ENCODE measurements around the gene COL23A1. TPM values are rescaled to one million over a fixed set of nuclear protein-coding genes. Genes with fewer than 3 reads are reported as not detected.

COL23A1 gene
- total and polyA plus RNA-seq, 2 of the 13 experiments (the other 11 are each of a cell fraction or from before 2014, with no cell fraction given) = not detected

DNA sequence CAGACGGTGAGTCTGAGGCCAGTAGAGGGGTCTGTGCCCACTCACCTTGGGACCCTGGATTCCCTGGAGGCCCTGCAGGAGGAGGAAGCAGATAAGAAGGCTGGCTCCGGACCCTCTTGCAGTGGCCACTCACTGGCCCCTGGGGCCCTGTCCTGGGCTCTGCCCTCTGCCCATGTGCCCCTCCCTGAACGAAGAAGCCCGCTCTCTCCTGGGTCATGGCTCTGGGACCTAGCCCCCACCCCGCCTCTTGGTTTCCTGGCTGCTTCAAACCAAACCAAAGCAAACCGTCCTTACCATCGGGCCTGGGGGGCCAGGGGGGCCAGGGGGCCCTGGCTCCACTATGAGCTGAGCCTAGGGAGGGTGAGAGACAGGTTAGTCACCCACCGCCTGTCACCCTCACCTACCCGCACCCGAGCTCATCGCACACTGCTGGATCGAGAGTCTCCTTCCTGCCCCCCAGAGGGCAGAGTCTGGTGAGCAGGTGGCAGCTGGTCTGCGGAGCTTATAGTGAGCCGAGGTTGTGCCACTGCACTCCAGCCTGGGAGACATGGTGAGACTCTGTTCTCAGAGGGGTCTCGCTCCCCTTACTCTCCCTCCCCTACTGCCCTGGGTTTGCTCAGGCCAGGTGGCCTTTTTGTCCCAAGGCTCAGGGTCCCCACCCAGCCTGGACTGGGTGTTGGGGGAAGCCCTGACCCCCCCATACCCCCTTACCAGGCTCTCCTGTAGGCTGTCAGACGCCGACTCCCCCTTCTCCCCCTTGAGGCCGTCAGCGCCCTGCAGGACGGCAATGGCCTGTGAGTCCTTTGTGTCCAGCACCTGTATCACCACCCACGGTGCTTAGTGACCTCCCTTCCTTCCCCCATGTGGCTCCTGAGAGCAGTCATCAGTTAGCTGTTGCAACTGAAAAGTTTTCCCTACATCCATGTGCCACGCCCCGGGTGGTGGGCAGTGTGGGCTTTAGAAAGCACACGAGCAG is 342.4 kb downstream of the COL23A1 start:
- Histone ChIP-seq H2AFZ (ENCODE audit: low read length) (no peak overlapping the region), H3K27me3 (ENCODE audit: control insufficient read depth in 1 of 2, insufficient read depth in 2 of 2, low read length in 2 of 2) (peaks cover 1 to 37% of the 10 kb centered on the region in 2 experiments; a peak in 3 of 5 replicates), H3K36me3 (replicated peaks in 1 of 2; ENCODE audit: control insufficient read depth in 1 of 2, insufficient read depth in 2 of 2, low read length in 2 of 2) (no peaks in the 10 kb centered on the region), H3K4me2 (ENCODE audit: low read depth, low read length) (no peak overlapping the region), H3K4me1 (ENCODE audit: insufficient read depth, low read length) (no peaks in the 10 kb centered on the region), H3K9ac (ENCODE audit: insufficient read depth, low read depth, low read length) (no peak overlapping the region), H3K27ac (ENCODE audit: extremely low read length, insufficient read depth, low read length) (no peak overlapping the region), H4K20me1 (ENCODE audit: insufficient read depth, low read length) (no peaks in the 10 kb centered on the region), H3K4me3 (replicated peaks in 1 of 3; ENCODE audit: insufficient read depth in 1 of 3, low read depth in 2 of 3, low read length in 3 of 3) (no peak overlapping the region), H3K79me2 (ENCODE audit: insufficient read depth, low read length) (no peaks in the 10 kb centered on the region), H3K9me3 (ENCODE audit: low read length) (no peaks in the 10 kb centered on the region)
- WGBS (ENCODE audit: low lambda C conversion rate) = 63% methylated on average over 10 of the region's 24 CpGs
- no TSS peak for BruUV-seq (replicated peaks)
- ATAC-seq = peak; percentile 34; the same call in 2 of the 3 replicates
- TF ChIP-seq, protein P1, sequence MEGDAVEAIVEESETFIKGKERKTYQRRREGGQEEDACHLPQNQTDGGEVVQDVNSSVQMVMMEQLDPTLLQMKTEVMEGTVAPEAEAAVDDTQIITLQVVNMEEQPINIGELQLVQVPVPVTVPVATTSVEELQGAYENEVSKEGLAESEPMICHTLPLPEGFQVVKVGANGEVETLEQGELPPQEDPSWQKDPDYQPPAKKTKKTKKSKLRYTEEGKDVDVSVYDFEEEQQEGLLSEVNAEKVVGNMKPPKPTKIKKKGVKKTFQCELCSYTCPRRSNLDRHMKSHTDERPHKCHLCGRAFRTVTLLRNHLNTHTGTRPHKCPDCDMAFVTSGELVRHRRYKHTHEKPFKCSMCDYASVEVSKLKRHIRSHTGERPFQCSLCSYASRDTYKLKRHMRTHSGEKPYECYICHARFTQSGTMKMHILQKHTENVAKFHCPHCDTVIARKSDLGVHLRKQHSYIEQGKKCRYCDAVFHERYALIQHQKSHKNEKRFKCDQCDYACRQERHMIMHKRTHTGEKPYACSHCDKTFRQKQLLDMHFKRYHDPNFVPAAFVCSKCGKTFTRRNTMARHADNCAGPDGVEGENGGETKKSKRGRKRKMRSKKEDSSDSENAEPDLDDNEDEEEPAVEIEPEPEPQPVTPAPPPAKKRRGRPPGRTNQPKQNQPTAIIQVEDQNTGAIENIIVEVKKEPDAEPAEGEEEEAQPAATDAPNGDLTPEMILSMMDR (CRISPR knock-in tag; IDR thresholded peaks at IDR 0.05) = peak; percentile 9; the same call in 1 of the 2 replicates
- TF ChIP-seq ZNF17 (CRISPR knock-in tag; IDR thresholded peaks at IDR 0.05) = no peak
- in situ Hi-C loops (cut with HindIII; ENCODE audit: extremely low pct_ligation_motif_present, low pct_unique_long_range_greater_than_20kb) = no loop called here
- intact Hi-C loops (cut with micrococcal nuclease; ENCODE audit: unreplicated experiment) = no loop called here
- no peak for DNase-seq (ENCODE audit: low spot score)
- FAIRE-seq = no peak
- ChIA-PET POLR2A (no interaction called here), CTCF (ENCODE audit: low intra/inter-chr PET ratio, low total read pairs) (no interaction called here)

DNA sequence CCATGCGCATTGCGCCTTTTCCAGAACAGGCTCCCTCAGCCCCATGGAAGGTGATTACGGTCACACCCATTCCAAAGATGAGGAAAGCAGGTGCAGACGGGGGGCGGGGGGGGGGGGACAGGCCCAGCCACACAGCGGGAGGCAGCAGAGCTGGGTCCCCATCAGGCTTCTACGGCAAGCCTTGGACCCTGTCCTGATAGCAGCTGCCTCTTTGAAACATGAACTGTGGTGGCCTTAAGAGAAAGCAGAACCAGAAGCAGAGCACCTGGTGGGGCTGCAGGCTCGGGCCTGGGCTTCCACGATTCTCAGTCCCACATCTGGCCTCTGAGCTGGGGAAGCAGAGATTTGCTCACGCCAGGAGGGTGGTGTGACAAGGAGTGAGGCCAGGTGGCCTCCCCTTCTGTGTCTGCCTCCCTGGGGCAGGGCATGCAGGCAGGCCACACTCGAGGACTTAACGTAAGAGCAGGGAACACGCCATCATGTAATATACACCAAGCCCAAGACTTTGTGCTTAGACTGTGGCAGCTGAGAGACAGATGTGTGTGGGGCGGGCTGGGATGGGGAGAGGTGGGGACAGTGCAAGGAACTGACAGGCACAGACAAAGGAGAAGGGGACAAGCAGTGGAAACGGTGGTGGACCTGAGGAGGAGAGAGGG is 343.4 kb downstream of the COL23A1 start:
- POLR2A ChIA-PET = no interaction called here
- no peaks in the 10 kb centered on the region for H3K9me3 ChIP-seq (ENCODE audit: low read length)
- H3K79me2 ChIP-seq (ENCODE audit: insufficient read depth, low read length) = no peaks in the 10 kb centered on the region
- peaks cover 1 to 33% of the 10 kb centered on the region in 2 experiments; a peak in 3 of 5 replicates for H3K27me3 ChIP-seq (ENCODE audit: control insufficient read depth in 1 of 2, insufficient read depth in 2 of 2, low read length in 2 of 2)
- WGBS (ENCODE audit: low lambda C conversion rate) = 12% methylated on average over 5 of the region's 15 CpGs
- CTCF ChIA-PET (ENCODE audit: low intra/inter-chr PET ratio, low total read pairs) = no interaction called here
- no peak for DNase-seq (ENCODE audit: low spot score)
- BruUV-seq (replicated peaks) = no TSS peak
- no peaks in the 10 kb centered on the region for H3K4me1 ChIP-seq (ENCODE audit: insufficient read depth, low read length)
- H2AFZ ChIP-seq (ENCODE audit: low read length) = no peak overlapping the region
- H3K27ac ChIP-seq (ENCODE audit: extremely low read length, insufficient read depth, low read length) = no peak overlapping the region
- no peaks in the 10 kb centered on the region for H3K36me3 ChIP-seq (replicated peaks in 1 of 2; ENCODE audit: control insufficient read depth in 1 of 2, insufficient read depth in 2 of 2, low read length in 2 of 2)
- no peak for FAIRE-seq
- H4K20me1 ChIP-seq (ENCODE audit: insufficient read depth, low read length) = no peaks in the 10 kb centered on the region
- no peak for ATAC-seq
- intact Hi-C loops (cut with micrococcal nuclease; ENCODE audit: unreplicated experiment) (no loop called here), in situ Hi-C loops (cut with HindIII; ENCODE audit: extremely low pct_ligation_motif_present, low pct_unique_long_range_greater_than_20kb) (no loop called here)
- no peak overlapping the region for H3K4me2 ChIP-seq (ENCODE audit: low read depth, low read length)
- H3K9ac ChIP-seq (ENCODE audit: insufficient read depth, low read depth, low read length) = no peak overlapping the region
- H3K4me3 ChIP-seq (replicated peaks in 1 of 3; ENCODE audit: insufficient read depth in 1 of 3, low read depth in 2 of 3, low read length in 3 of 3) = no peak overlapping the region
- TF ChIP-seq, protein P2, sequence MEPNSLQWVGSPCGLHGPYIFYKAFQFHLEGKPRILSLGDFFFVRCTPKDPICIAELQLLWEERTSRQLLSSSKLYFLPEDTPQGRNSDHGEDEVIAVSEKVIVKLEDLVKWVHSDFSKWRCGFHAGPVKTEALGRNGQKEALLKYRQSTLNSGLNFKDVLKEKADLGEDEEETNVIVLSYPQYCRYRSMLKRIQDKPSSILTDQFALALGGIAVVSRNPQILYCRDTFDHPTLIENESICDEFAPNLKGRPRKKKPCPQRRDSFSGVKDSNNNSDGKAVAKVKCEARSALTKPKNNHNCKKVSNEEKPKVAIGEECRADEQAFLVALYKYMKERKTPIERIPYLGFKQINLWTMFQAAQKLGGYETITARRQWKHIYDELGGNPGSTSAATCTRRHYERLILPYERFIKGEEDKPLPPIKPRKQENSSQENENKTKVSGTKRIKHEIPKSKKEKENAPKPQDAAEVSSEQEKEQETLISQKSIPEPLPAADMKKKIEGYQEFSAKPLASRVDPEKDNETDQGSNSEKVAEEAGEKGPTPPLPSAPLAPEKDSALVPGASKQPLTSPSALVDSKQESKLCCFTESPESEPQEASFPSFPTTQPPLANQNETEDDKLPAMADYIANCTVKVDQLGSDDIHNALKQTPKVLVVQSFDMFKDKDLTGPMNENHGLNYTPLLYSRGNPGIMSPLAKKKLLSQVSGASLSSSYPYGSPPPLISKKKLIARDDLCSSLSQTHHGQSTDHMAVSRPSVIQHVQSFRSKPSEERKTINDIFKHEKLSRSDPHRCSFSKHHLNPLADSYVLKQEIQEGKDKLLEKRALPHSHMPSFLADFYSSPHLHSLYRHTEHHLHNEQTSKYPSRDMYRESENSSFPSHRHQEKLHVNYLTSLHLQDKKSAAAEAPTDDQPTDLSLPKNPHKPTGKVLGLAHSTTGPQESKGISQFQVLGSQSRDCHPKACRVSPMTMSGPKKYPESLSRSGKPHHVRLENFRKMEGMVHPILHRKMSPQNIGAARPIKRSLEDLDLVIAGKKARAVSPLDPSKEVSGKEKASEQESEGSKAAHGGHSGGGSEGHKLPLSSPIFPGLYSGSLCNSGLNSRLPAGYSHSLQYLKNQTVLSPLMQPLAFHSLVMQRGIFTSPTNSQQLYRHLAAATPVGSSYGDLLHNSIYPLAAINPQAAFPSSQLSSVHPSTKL (CRISPR knock-in tag; IDR thresholded peaks at IDR 0.05) = no peak
- TF ChIP-seq, protein P3, sequence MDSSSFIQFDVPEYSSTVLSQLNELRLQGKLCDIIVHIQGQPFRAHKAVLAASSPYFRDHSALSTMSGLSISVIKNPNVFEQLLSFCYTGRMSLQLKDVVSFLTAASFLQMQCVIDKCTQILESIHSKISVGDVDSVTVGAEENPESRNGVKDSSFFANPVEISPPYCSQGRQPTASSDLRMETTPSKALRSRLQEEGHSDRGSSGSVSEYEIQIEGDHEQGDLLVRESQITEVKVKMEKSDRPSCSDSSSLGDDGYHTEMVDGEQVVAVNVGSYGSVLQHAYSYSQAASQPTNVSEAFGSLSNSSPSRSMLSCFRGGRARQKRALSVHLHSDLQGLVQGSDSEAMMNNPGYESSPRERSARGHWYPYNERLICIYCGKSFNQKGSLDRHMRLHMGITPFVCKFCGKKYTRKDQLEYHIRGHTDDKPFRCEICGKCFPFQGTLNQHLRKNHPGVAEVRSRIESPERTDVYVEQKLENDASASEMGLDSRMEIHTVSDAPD (CRISPR knock-in tag; IDR thresholded peaks at IDR 0.05) = no peak
- no peak for TF ChIP-seq RFX1 (IDR thresholded peaks at IDR 0.05)
- TF ChIP-seq ZNF772 (CRISPR knock-in tag; IDR thresholded peaks at IDR 0.05) = no peak
- no peak for TF ChIP-seq POLR2AphosphoS5 (IDR thresholded peaks at IDR 0.05; ENCODE audit: low read depth, low read length)
- no peak for TF ChIP-seq ZNF792 (CRISPR knock-in tag; IDR thresholded peaks at IDR 0.05)
- TF ChIP-seq ZNF251 (CRISPR knock-in tag; IDR thresholded peaks at IDR 0.05) = no peak
